ENCODE measurements around the gene FRMD3. TPM values are rescaled to one million over a fixed set of nuclear protein-coding genes. Genes with fewer than 3 reads are reported as not detected.

FRMD3 gene
- total RNA-seq, 1 donor from 2014 or later: 0.65 TPM

- no peaks in the 10 kb centered on the region for H3K27me3 Mint-ChIP-seq
- H3K4me3 Mint-ChIP-seq (ENCODE audit: low read depth): no peak overlapping the region
- DNase-seq (ENCODE audit: low spot score, unreplicated experiment): no peak
- no peak overlapping the region for H3K27ac Mint-ChIP-seq
- TF ChIP-seq, protein P1, sequence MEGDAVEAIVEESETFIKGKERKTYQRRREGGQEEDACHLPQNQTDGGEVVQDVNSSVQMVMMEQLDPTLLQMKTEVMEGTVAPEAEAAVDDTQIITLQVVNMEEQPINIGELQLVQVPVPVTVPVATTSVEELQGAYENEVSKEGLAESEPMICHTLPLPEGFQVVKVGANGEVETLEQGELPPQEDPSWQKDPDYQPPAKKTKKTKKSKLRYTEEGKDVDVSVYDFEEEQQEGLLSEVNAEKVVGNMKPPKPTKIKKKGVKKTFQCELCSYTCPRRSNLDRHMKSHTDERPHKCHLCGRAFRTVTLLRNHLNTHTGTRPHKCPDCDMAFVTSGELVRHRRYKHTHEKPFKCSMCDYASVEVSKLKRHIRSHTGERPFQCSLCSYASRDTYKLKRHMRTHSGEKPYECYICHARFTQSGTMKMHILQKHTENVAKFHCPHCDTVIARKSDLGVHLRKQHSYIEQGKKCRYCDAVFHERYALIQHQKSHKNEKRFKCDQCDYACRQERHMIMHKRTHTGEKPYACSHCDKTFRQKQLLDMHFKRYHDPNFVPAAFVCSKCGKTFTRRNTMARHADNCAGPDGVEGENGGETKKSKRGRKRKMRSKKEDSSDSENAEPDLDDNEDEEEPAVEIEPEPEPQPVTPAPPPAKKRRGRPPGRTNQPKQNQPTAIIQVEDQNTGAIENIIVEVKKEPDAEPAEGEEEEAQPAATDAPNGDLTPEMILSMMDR (IDR thresholded peaks at IDR 0.05; ENCODE audit: unreplicated experiment): no peak
- no peaks in the 10 kb centered on the region for H3K4me1 Mint-ChIP-seq (ENCODE audit: low read depth)
- peaks cover 32% of the 10 kb centered on the region for H3K9me3 Mint-ChIP-seq (ENCODE audit: low read depth)
- peaks cover 14% of the 10 kb centered on the region for H3K36me3 Mint-ChIP-seq (ENCODE audit: insufficient read depth)
Measured at GRCh38 chr9:83257937-83258891, 280.0 kb downstream of the FRMD3 start.

- H3K27ac Mint-ChIP-seq: no peak overlapping the region
- no peaks in the 10 kb centered on the region for H3K4me1 Mint-ChIP-seq (ENCODE audit: low read depth)
- no peaks in the 10 kb centered on the region for H3K27me3 Mint-ChIP-seq
- H3K9me3 Mint-ChIP-seq (ENCODE audit: low read depth): peaks cover 46% of the 10 kb centered on the region
- no peak for DNase-seq (ENCODE audit: low spot score, unreplicated experiment)
- peaks cover 38% of the 10 kb centered on the region for H3K36me3 Mint-ChIP-seq (ENCODE audit: insufficient read depth)
- no peak overlapping the region for H3K4me3 Mint-ChIP-seq (ENCODE audit: low read depth)
- TF ChIP-seq, protein P1 (IDR thresholded peaks at IDR 0.05; ENCODE audit: unreplicated experiment): no peak
Measured at GRCh38 chr9:83247732-83248131, 290.5 kb downstream of the FRMD3 start.

- Mint-ChIP-seq H3K9me3 (ENCODE audit: low read depth) (peaks cover 32% of the 10 kb centered on the region), H3K36me3 (ENCODE audit: insufficient read depth) (peaks cover 31% of the 10 kb centered on the region), H3K27me3 (no peaks in the 10 kb centered on the region), H3K27ac (no peak overlapping the region), H3K4me3 (ENCODE audit: low read depth) (no peak overlapping the region), H3K4me1 (ENCODE audit: low read depth) (peaks cover 8% of the 10 kb centered on the region)
- TF ChIP-seq, protein P1 (IDR thresholded peaks at IDR 0.05; ENCODE audit: unreplicated experiment): no peak
- DNase-seq (ENCODE audit: low spot score, unreplicated experiment): no peak
Measured at GRCh38 chr9:83245979-83246659, 292.1 kb downstream of the FRMD3 start.

DNA sequence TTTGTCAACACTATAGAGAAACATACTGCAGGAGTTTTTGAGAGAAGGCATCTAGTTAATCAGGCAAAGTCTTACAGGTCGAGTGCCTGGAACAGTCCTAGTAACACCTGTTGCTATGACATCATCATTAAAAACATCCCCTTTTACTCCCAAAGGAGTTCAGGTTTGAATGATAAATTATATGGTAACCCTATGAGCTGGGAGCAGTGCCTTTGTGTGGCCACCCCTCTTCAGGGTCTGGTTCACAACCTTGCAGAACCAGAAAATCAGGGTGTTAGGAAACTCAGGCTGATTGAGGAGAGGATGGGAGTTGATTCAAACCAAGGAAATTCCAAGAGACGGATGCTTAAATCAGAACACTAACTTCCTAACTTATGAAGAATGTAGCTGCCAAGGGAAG lies 296.1 kb downstream of the FRMD3 start:
- H3K4me3 Mint-ChIP-seq (ENCODE audit: low read depth): no peak overlapping the region
- TF ChIP-seq, protein P1 (IDR thresholded peaks at IDR 0.05; ENCODE audit: unreplicated experiment): no peak
- no peaks in the 10 kb centered on the region for H3K27me3 Mint-ChIP-seq
- DNase-seq (ENCODE audit: low spot score, unreplicated experiment): no peak
- H3K27ac Mint-ChIP-seq: no peak overlapping the region
- H3K4me1 Mint-ChIP-seq (ENCODE audit: low read depth): peaks cover 13% of the 10 kb centered on the region
- peaks cover 19% of the 10 kb centered on the region for H3K36me3 Mint-ChIP-seq (ENCODE audit: insufficient read depth)
- peaks cover 14% of the 10 kb centered on the region for H3K9me3 Mint-ChIP-seq (ENCODE audit: low read depth)

DNA sequence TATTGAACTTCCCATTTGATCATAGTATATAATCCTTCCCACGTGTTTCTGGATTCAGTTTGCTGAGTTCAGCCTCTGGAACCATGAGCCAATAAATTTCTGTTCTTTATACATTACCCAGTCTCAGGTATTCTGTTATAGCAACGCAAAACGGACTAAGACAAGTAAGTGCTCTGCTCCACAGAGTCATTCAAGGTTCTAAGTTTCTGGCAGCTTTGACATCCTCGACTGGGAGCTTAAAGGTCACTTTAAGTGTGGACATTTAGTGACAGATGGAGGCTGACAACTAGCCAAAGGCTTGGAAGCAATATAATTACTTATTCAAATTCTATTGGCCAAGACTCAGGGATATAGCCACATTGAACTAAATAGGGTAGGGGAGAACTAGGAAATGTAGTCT lies 297.5 kb downstream of the FRMD3 start:
- Mint-ChIP-seq H3K36me3 (ENCODE audit: insufficient read depth) (peaks cover 21% of the 10 kb centered on the region), H3K9me3 (ENCODE audit: low read depth) (peaks cover 8% of the 10 kb centered on the region), H3K4me3 (ENCODE audit: low read depth) (no peak overlapping the region), H3K4me1 (ENCODE audit: low read depth) (peaks cover 13% of the 10 kb centered on the region), H3K27me3 (no peaks in the 10 kb centered on the region), H3K27ac (no peak overlapping the region)
- TF ChIP-seq, protein P1 (IDR thresholded peaks at IDR 0.05; ENCODE audit: unreplicated experiment): no peak
- DNase-seq (ENCODE audit: low spot score, unreplicated experiment): no peak

Measured in progenitor cell of endocrine pancreas (in vitro differentiated cells).